GM12878 (cell line): ENCODE results near the gene TYROBP. TPM values are rescaled to one million over a fixed set of nuclear protein-coding genes. Genes with fewer than 3 reads are reported as not detected.

ENCODE experiments used
- ATAC-seq: fragments of 200-7000 bp; cut with Tn5 transposase; 3 replicates; pipeline ENCODE4 v1.9.1; 2020; ENCODE audit warnings: mild to moderate bottlenecking, moderate library complexity
- BruUV-seq: library from RNA; stranded (reverse); fragments of 400-500 nt; replicated peaks from 2 replicates; lab custom pipeline; 2021; lab: Mats Ljungman, UMichigan
- CTCF ChIA-PET: fragments of 300-600 bp; sonication (Branson Sonifier 250); formaldehyde crosslinking; extraction: SDS; loops from one replicate; lab custom pipeline; 2021; ENCODE audit warnings: inconsistent platforms; lab: Yijun Ruan, JAX
- POLR2A ChIA-PET: fragments of 350-600 bp; formaldehyde crosslinking; extraction: SDS; loops from one replicate; lab custom pipeline; 2021; ENCODE audit warnings: inconsistent platforms; lab: Charles Lee
- RAD21 ChIA-PET: fragments of 300-600 bp; sonication (Branson Sonifier 250); formaldehyde crosslinking; loops from one replicate; lab custom pipeline; 2023; ENCODE audit warnings: antibody characterized with exemption; ENCODE audit not compliant: unreplicated experiment; lab: Charles Lee
- SMC1A ChIA-PET: fragments of 300-600 bp; sonication (Branson Sonifier 250); formaldehyde crosslinking; loops from one replicate; lab custom pipeline; 2023; ENCODE audit not compliant: unreplicated experiment, uncharacterized antibody; lab: Charles Lee
- DNase-seq: peaks from one replicate; pipeline ENCODE4 v3.0.0-alpha.2; 2011; ENCODE audit warnings: low read depth, low spot score
- FAIRE-seq: peaks from 3 replicates; lab custom pipeline; 2011; peaks lifted over from hg19 to GRCh38; lab: Jason Lieb, UNC
- H2AFZ ChIP-seq: 2 replicates; pipeline ENCODE4 v1.6.0; 2011; ENCODE audit warnings: low read depth, low read length, control low read depth; ENCODE audit not compliant: control insufficient read depth
- H3K27ac ChIP-seq: 2 replicates; pipeline ENCODE4 v1.5.1; 2011; ENCODE audit warnings: control low read depth; ENCODE audit not compliant: control insufficient read depth, insufficient read depth
- H3K27me3 ChIP-seq, 2 experiments: replicated peaks in 1 of 2; 2 replicates each; pipeline versions ENCODE4 v1.6.0 to v1.6.1; 2011; ENCODE audit warnings: low read length in 1 of 2; ENCODE audit not compliant: control insufficient read depth in 2 of 2, insufficient read depth in 2 of 2
- H3K36me3 ChIP-seq, 2 experiments: 2 replicates each; pipeline ENCODE4 v1.5.1; 2011; ENCODE audit warnings: low read length in 1 of 2; ENCODE audit not compliant: control insufficient read depth in 2 of 2, insufficient read depth in 2 of 2
- H3K4me1 ChIP-seq: 2 replicates; pipeline ENCODE4 v1.6.1; 2011; ENCODE audit warnings: mild to moderate bottlenecking, low read length, moderate library complexity, mixed read lengths; ENCODE audit not compliant: control insufficient read depth, insufficient read depth
- H3K4me2 ChIP-seq: 2 replicates; pipeline ENCODE4 v1.6.0; 2011; ENCODE audit warnings: control low read depth; ENCODE audit not compliant: control insufficient read depth, insufficient read depth
- H3K4me3 ChIP-seq: fragments of 200-600 bp; sonication (generic); 2 replicates; pipeline ENCODE4 v1.5.1; 2016
- H3K79me2 ChIP-seq: 2 replicates; pipeline ENCODE4 v1.6.0; 2011; ENCODE audit warnings: low read length; ENCODE audit not compliant: control insufficient read depth, insufficient read depth
- H3K9ac ChIP-seq: 2 replicates; pipeline ENCODE4 v1.8.0; 2011; ENCODE audit warnings: low read length, control low read depth, mixed read lengths; ENCODE audit not compliant: control insufficient read depth, insufficient read depth
- H3K9me3 ChIP-seq: replicated peaks from 3 replicates; pipeline ENCODE4 v1.5.1; 2011; ENCODE audit warnings: mild to moderate bottlenecking, low read length; ENCODE audit not compliant: control insufficient read depth, insufficient read depth
- H4K20me1 ChIP-seq: 2 replicates; pipeline ENCODE4 v1.6.0; 2011; ENCODE audit not compliant: control insufficient read depth, insufficient read depth
- CREB1 ChIP-seq: IDR thresholded peaks from 2 replicates; pipeline ENCODE4 v1.6.1; 2012; ENCODE audit warnings: low read depth, mild to moderate bottlenecking, inconsistent platforms
- MLLT1 ChIP-seq: fragments of 450-650 bp; IDR thresholded peaks from 2 replicates; pipeline ENCODE4 v1.6.1; 2016; ENCODE audit warnings: mild to moderate bottlenecking
- MTA3 ChIP-seq: IDR thresholded peaks from 2 replicates; pipeline ENCODE4 v1.6.1; 2012; ENCODE audit warnings: low read length, inconsistent platforms, borderline replicate concordance
- NFYA ChIP-seq: IDR thresholded peaks from 2 replicates; pipeline ENCODE4 v1.6.1; 2011; ENCODE audit warnings: low read depth, mild to moderate bottlenecking, low read length, improper control_type of control experiment, borderline replicate concordance
- NKRF ChIP-seq: fragments of 450-650 bp; conservative IDR thresholded peaks from 2 replicates; pipeline ENCODE4 v1.6.1; 2017; ENCODE audit warnings: mild to moderate bottlenecking, moderate library complexity
- POLR2A ChIP-seq: IDR thresholded peaks from 2 replicates; pipeline ENCODE4 v1.6.1; 2011; ENCODE audit warnings: low read depth, mild to moderate bottlenecking, low read length
- RBBP5 ChIP-seq: fragments of 200-600 bp; sonication (generic); conservative IDR thresholded peaks from 2 replicates; pipeline ENCODE4 v1.6.1; 2016
- SMAD1 ChIP-seq: fragments of 450-650 bp; IDR thresholded peaks from 2 replicates; pipeline ENCODE4 v1.6.1; 2018; ENCODE audit warnings: mild to moderate bottlenecking, low read depth; ENCODE audit not compliant: partially characterized antibody
- SRF ChIP-seq, 2 experiments: IDR thresholded peaks; 2 replicates each; pipeline ENCODE4 v1.6.1; 2011; ENCODE audit warnings: low read depth in 2 of 2, low read length in 2 of 2, mild to moderate bottlenecking in 1 of 2, moderate library complexity in 1 of 2
- TCF7 ChIP-seq: IDR thresholded peaks from 2 replicates; pipeline ENCODE4 v1.6.1; 2014; ENCODE audit warnings: antibody characterized with exemption, borderline replicate concordance
- WRNIP1 ChIP-seq: IDR thresholded peaks from 2 replicates; pipeline ENCODE4 v1.6.1; 2011; ENCODE audit warnings: low read depth, low read length, improper control_type of control experiment, borderline replicate concordance
- YBX1 ChIP-seq: fragments of 450-650 bp; IDR thresholded peaks from 2 replicates; pipeline ENCODE4 v1.6.1; 2016; ENCODE audit warnings: antibody characterized with exemption
- ZNF592 ChIP-seq: fragments of 450-650 bp; IDR thresholded peaks from 2 replicates; pipeline ENCODE4 v1.6.1; 2017; ENCODE audit warnings: mild to moderate bottlenecking, moderate library complexity
- WGBS: methylation state at CpG from one replicate; pipeline ENCODE4 v1.1.6; 2016; ENCODE audit warnings: low lambda C conversion rate; ENCODE audit not compliant: insufficient replicate concordance, insufficient coverage; ENCODE audit errors: missing lambda C conversion rate; 5-methylcytosine and 5-hydroxymethylcytosine counted together
- in situ Hi-C: fragments of 300-500 bp; cut with MboI; formaldehyde crosslinking; loops from 9 replicates; pipeline ENCODE4 v1.14.3; 2018; ENCODE audit warnings: mixed read lengths
- intact Hi-C: fragments of 100-400 bp; cut with micrococcal nuclease; formaldehyde crosslinking; loops from one replicate; pipeline ENCODE4 v1.14.2; 2022; ENCODE audit not compliant: unreplicated experiment
- polyA plus RNA-seq, 11 experiments: library from polyadenylated mRNA; depleted of rRNA in 4 of 11; unstranded in 6 of 11; stranded (reverse) in 5 of 11; fragments of >200 nt; fragmentation: Nextera tagmentation in 4 of 11; fragmentation: Illumina TruSeq in 1 of 11; extraction: Ambion mirVana in 4 of 11; extraction: Trizol in 1 of 11; gene quantifications; 1 replicate in 1 of 11; 2 replicates in 10 of 11; pipeline versions ENCODE4 v1.2.1 to v1.2.3, GENCODE V29; 2011 to 2016; ENCODE audit warnings: inconsistent platforms in 2 of 11, missing spikeins in 2 of 11, low read depth in 1 of 11
- total RNA-seq, 4 experiments: library from RNA; depleted of rRNA in 3 of 4; stranded (reverse); fragments of >200 nt in 3 of 4; fragmentation: Illumina TruSeq in 1 of 4; extraction: Trizol in 1 of 4; gene quantifications; 2 replicates each; pipeline versions ENCODE4 v1.2.1 to v1.2.3, GENCODE V29; 2013 to 2021

The TYROBP gene
- total and polyA plus RNA-seq, 10 of the 15 experiments (the other 5 are each of a cell fraction or from before 2014, with no cell fraction given): 0.33 to 2.4 (median 0.58) TPM; not detected in 2

GRCh38 chr19:35940839-35941238 is 32.7 kb upstream of the TYROBP start (continued):
- TF ChIP-seq NKRF (no peak), RBBP5 (no peak)

GRCh38 chr19:35940078-35940775 is 32.1 kb upstream of the TYROBP start:
- RAD21 ChIA-PET: no interaction called here
- Histone ChIP-seq H3K27ac (no peak overlapping the region), H3K79me2 (no peaks in the 10 kb centered on the region), H3K9ac (no peak overlapping the region), H3K4me1 (no peaks in the 10 kb centered on the region), H3K4me2 (no peak overlapping the region), H3K27me3 (no peaks in the 10 kb centered on the region; a peak in 1 of 4 replicates), H3K36me3 (no peaks in the 10 kb centered on the region), H2AFZ (no peak overlapping the region), H3K4me3 (no peak overlapping the region), H3K9me3 (no peaks in the 10 kb centered on the region), H4K20me1 (no peaks in the 10 kb centered on the region)
- intact Hi-C loops (no loop called here), in situ Hi-C loops (no loop called here)
- ATAC-seq (no peak), DNase-seq (no peak), FAIRE-seq (no peak)
- POLR2A ChIA-PET: no interaction called here
- BruUV-seq: no TSS peak
- SMC1A ChIA-PET: no interaction called here
- CTCF ChIA-PET: no interaction called here
- 92% methylated on average over 37 of the region's 51 CpGs for WGBS
- TF ChIP-seq YBX1 (no peak), WRNIP1 (no peak), CREB1 (no peak), ZNF592 (no peak), MLLT1 (no peak), POLR2A (no peak), NFYA (no peak), SRF (IDR thresholded peaks at IDR 0.05; ENCODE audit: low read depth in 2 of 2, low read length in 2 of 2) (no peak), MTA3 (no peak), TCF7 (no peak), SMAD1 (no peak)
